Measurements from ENCODE around the gene KDM1B.
"Not testable (repeated sequence)": the region's sequence is repeated elsewhere in the genome, so short reads cannot be mapped to it uniquely, and the experiment has no call there.

Gene KDM1B

GRCh38 chr6:18215436-18215835, 60.2 kb downstream of the KDM1B start:
- no peaks in the 10 kb centered on the region for H4K20me1 ChIP-seq
- no peak for TF ChIP-seq Cebpa-rat (IDR thresholded peaks at IDR 0.05)
- peak overlapping the region; percentile 63 for H3K27ac ChIP-seq
- H3K36me3 ChIP-seq, result peaks cover 54% of the 10 kb centered on the region
- H3K27me3 ChIP-seq, result no peaks in the 10 kb centered on the region
- peaks cover 41% of the 10 kb centered on the region for H3K4me1 ChIP-seq
- H3K4me3 ChIP-seq, result peak overlapping the region; percentile 44
- H3K4me2 ChIP-seq, result peak overlapping the region; percentile 88
- peak overlapping the region; percentile 49 for H3K9ac ChIP-seq
- 0 out of 2 replicates have a peak, but pooled peaks cover 9% of the 10 kb centered on the region for H3K9me3 ChIP-seq

- TF ChIP-seq Cebpa-rat (IDR thresholded peaks at IDR 0.05), result no peak
- Histone ChIP-seq H3K27me3 (no peaks in the 10 kb centered on the region), H3K9ac (peak overlapping the region; percentile 49; the same call in 1 of the 2 replicates), H3K4me2 (peak overlapping the region; percentile 88), H3K4me3 (peak overlapping the region; percentile 44; the same call in 1 of the 2 replicates), H3K36me3 (peaks cover 60% of the 10 kb centered on the region), H3K27ac (peak overlapping the region; percentile 63), H3K4me1 (peaks cover 41% of the 10 kb centered on the region), H3K9me3 (0 out of 2 replicates have a peak, but pooled peaks cover 9% of the 10 kb centered on the region), H4K20me1 (no peaks in the 10 kb centered on the region)
Measured at GRCh38 chr6:18216411-18216810, 61.2 kb downstream of the KDM1B start.

GRCh38 chr6:18218233-18218632, 63.0 kb downstream of the KDM1B start:
- no peak overlapping the region for H3K9ac ChIP-seq
- H3K27ac ChIP-seq, result no peak overlapping the region
- peaks cover 40% of the 10 kb centered on the region for H3K4me1 ChIP-seq
- H3K4me2 ChIP-seq, result no peak overlapping the region
- no peak overlapping the region for H3K4me3 ChIP-seq
- TF ChIP-seq Cebpa-rat (IDR thresholded peaks at IDR 0.05), result no peak
- no peaks in the 10 kb centered on the region for H3K27me3 ChIP-seq
- 0 out of 2 replicates have a peak, but pooled peaks cover 9% of the 10 kb centered on the region for H3K9me3 ChIP-seq
- H4K20me1 ChIP-seq, result no peaks in the 10 kb centered on the region
- H3K36me3 ChIP-seq, result peaks cover 62% of the 10 kb centered on the region

- no peak overlapping the region for H3K4me3 ChIP-seq
- no peak for TF ChIP-seq Cebpa-rat (IDR thresholded peaks at IDR 0.05)
- no peak overlapping the region for H3K4me2 ChIP-seq
- H4K20me1 ChIP-seq, result 0 out of 2 replicates have a peak, but pooled peaks cover 1% of the 10 kb centered on the region
- H3K9ac ChIP-seq, result no peak overlapping the region
- H3K36me3 ChIP-seq, result peaks cover 69% of the 10 kb centered on the region
- H3K27ac ChIP-seq, result no peak overlapping the region; the same call in 1 of the 2 replicates
- 0 out of 2 replicates have a peak, but pooled peaks cover 9% of the 10 kb centered on the region for H3K9me3 ChIP-seq
- H3K27me3 ChIP-seq, result no peaks in the 10 kb centered on the region
- peaks cover 26% of the 10 kb centered on the region for H3K4me1 ChIP-seq
Measured at GRCh38 chr6:18219591-18219990, 64.4 kb downstream of the KDM1B start.

GRCh38 chr6:18221288-18221615, 66.0 kb downstream of the KDM1B start:
- Histone ChIP-seq H3K4me3 (no peak overlapping the region), H3K9ac (no peak overlapping the region), H3K36me3 (peaks cover 84% of the 10 kb centered on the region), H3K9me3 (0 out of 2 replicates have a peak, but pooled peaks cover 9% of the 10 kb centered on the region), H3K27ac (no peak overlapping the region), H3K4me1 (peaks cover 9% of the 10 kb centered on the region), H4K20me1 (peaks cover 18% of the 10 kb centered on the region), H3K27me3 (no peaks in the 10 kb centered on the region), H3K4me2 (no peak overlapping the region)
- no peak for TF ChIP-seq Cebpa-rat (IDR thresholded peaks at IDR 0.05)

- H3K27me3 ChIP-seq, H3K4me2 ChIP-seq, H3K9ac ChIP-seq, H3K9me3 ChIP-seq, H3K4me3 ChIP-seq, H3K4me1 ChIP-seq, H3K27ac ChIP-seq: not testable (repeated sequence)
- Histone ChIP-seq H3K36me3 (peaks cover 87% of the 10 kb centered on the region), H4K20me1 (peaks cover 46% of the 10 kb centered on the region)
Measured at GRCh38 chr6:18226451-18227105, 71.4 kb downstream of the KDM1B start.

GRCh38 chr6:18227166-18227565, 71.9 kb downstream of the KDM1B start:
- not testable (repeated sequence) for H3K4me2 ChIP-seq, H3K27ac ChIP-seq, H3K9ac ChIP-seq, H3K4me3 ChIP-seq, H3K27me3 ChIP-seq, H3K4me1 ChIP-seq
- Histone ChIP-seq H4K20me1 (peaks cover 52% of the 10 kb centered on the region), H3K36me3 (peaks cover 87% of the 10 kb centered on the region), H3K9me3 (peaks cover 12% of the 10 kb centered on the region)

GRCh38 chr6:18228590-18228989, 73.4 kb downstream of the KDM1B start:
- not testable (repeated sequence) for H3K4me2 ChIP-seq, H3K9ac ChIP-seq, H3K27ac ChIP-seq, H3K4me3 ChIP-seq, H3K4me1 ChIP-seq, H3K27me3 ChIP-seq
- Histone ChIP-seq H4K20me1 (peaks cover 56% of the 10 kb centered on the region), H3K9me3 (peaks cover 23% of the 10 kb centered on the region), H3K36me3 (peaks cover 87% of the 10 kb centered on the region)

- not testable (repeated sequence) for H3K27ac ChIP-seq, H3K4me1 ChIP-seq, H3K9ac ChIP-seq, H3K4me2 ChIP-seq, H3K4me3 ChIP-seq, H3K27me3 ChIP-seq
- Histone ChIP-seq H3K9me3 (peaks cover 44% of the 10 kb centered on the region), H4K20me1 (peaks cover 32% of the 10 kb centered on the region), H3K36me3 (peaks cover 89% of the 10 kb centered on the region)
Measured at GRCh38 chr6:18231856-18232255, 76.6 kb downstream of the KDM1B start.

- not testable (repeated sequence) for H3K9ac ChIP-seq, H3K4me3 ChIP-seq, H3K4me2 ChIP-seq, H3K4me1 ChIP-seq, H3K27me3 ChIP-seq, H3K27ac ChIP-seq
- Histone ChIP-seq H3K36me3 (peaks cover 89% of the 10 kb centered on the region), H3K9me3 (peaks cover 40% of the 10 kb centered on the region), H4K20me1 (peaks cover 13% of the 10 kb centered on the region)
Measured at GRCh38 chr6:18233770-18234169, 78.5 kb downstream of the KDM1B start.

GRCh38 chr6:18234564-18234963, 79.3 kb downstream of the KDM1B start:
- H3K4me2 ChIP-seq, result no peak overlapping the region
- H3K4me3 ChIP-seq, result no peak overlapping the region
- H4K20me1 ChIP-seq, result peaks cover 10% of the 10 kb centered on the region; the same call in 1 of the 2 replicates
- no peak overlapping the region for H3K27ac ChIP-seq
- H3K36me3 ChIP-seq, result peaks cover 89% of the 10 kb centered on the region
- peaks cover 39% of the 10 kb centered on the region for H3K9me3 ChIP-seq
- H3K4me1 ChIP-seq, result no peaks in the 10 kb centered on the region
- no peaks in the 10 kb centered on the region for H3K27me3 ChIP-seq
- no peak for TF ChIP-seq Cebpa-rat (IDR thresholded peaks at IDR 0.05)
- H3K9ac ChIP-seq, result no peak overlapping the region
